ENCODE results near the gene MYBPC3.
"Not testable (repeated sequence)": the region's sequence is repeated elsewhere in the genome, so short reads cannot be mapped to it uniquely, and the experiment has no call there.

Gene MYBPC3

GRCh38 chr11:47336595-47336994 lies 15.9 kb downstream of the MYBPC3 start:
- no peak for FAIRE-seq

- FAIRE-seq = no peak
These were observed 16.8 kb downstream of the MYBPC3 start for GRCh38 chr11:47335733-47336132.

GRCh38 chr11:47334699-47335411 lies 17.6 kb downstream of the MYBPC3 start:
- FAIRE-seq = not testable (repeated sequence)

GRCh38 chr11:47333886-47334443 lies 18.5 kb downstream of the MYBPC3 start:
- no peak for FAIRE-seq

- no peak for FAIRE-seq
These were observed 19.0 kb downstream of the MYBPC3 start for GRCh38 chr11:47333526-47333845.

GRCh38 chr11:47332791-47333525 lies 19.5 kb downstream of the MYBPC3 start:
- no peak for FAIRE-seq

GRCh38 chr11:47332303-47332711 lies 20.2 kb downstream of the MYBPC3 start:
- no peak for FAIRE-seq

GRCh38 chr11:47331454-47332302 lies 20.8 kb downstream of the MYBPC3 start:
- FAIRE-seq = no peak

GRCh38 chr11:47329987-47330931 lies 22.2 kb downstream of the MYBPC3 start:
- no peak for FAIRE-seq

- FAIRE-seq = no peak
These were observed 23.0 kb downstream of the MYBPC3 start for GRCh38 chr11:47329431-47329986.

GRCh38 chr11:47328449-47329390 lies 23.8 kb downstream of the MYBPC3 start:
- FAIRE-seq = no peak

- no peak for FAIRE-seq
These were observed 24.6 kb downstream of the MYBPC3 start for GRCh38 chr11:47327949-47328348.

- no peak for FAIRE-seq
These were observed 25.5 kb downstream of the MYBPC3 start for GRCh38 chr11:47327025-47327424.

GRCh38 chr11:47326198-47326597 lies 26.3 kb downstream of the MYBPC3 start:
- no peak for FAIRE-seq

GRCh38 chr11:47325271-47326041 lies 27.0 kb downstream of the MYBPC3 start:
- FAIRE-seq = no peak

- FAIRE-seq = no peak
These were observed 28.0 kb downstream of the MYBPC3 start for GRCh38 chr11:47324520-47324919.

- FAIRE-seq = no peak
These were observed 34.3 kb downstream of the MYBPC3 start for GRCh38 chr11:47318166-47318565.

GRCh38 chr11:47317064-47317828 lies 35.3 kb downstream of the MYBPC3 start:
- no peak for FAIRE-seq

GRCh38 chr11:47316501-47316900 lies 36.0 kb downstream of the MYBPC3 start:
- not testable (repeated sequence) for FAIRE-seq
